ENCODE data around the gene TLE4.

DNA sequence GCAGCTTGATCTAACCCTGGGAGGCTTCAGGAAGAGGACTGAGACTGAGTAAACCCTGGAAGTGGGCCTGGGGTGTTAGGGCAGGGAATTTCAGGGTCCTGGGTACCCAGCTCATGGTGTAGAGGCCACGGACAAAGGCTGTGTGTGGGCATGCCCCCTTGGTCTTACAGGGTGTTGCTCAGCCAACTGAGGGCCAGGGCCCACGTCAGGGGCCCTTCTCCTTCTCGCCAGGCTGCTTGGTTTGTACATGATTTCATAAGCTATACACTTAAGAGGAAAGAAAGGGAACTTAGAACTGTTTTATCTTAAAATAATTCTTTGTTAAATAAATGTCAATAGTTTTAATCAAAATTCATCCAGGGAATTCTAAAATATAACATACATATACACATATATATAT lies 95.4 kb downstream of the TLE4 start:
- TF ChIP-seq POLR2A (IDR thresholded peaks at IDR 0.05; ENCODE audit: low read length): no peak
- TF ChIP-seq, protein P1, sequence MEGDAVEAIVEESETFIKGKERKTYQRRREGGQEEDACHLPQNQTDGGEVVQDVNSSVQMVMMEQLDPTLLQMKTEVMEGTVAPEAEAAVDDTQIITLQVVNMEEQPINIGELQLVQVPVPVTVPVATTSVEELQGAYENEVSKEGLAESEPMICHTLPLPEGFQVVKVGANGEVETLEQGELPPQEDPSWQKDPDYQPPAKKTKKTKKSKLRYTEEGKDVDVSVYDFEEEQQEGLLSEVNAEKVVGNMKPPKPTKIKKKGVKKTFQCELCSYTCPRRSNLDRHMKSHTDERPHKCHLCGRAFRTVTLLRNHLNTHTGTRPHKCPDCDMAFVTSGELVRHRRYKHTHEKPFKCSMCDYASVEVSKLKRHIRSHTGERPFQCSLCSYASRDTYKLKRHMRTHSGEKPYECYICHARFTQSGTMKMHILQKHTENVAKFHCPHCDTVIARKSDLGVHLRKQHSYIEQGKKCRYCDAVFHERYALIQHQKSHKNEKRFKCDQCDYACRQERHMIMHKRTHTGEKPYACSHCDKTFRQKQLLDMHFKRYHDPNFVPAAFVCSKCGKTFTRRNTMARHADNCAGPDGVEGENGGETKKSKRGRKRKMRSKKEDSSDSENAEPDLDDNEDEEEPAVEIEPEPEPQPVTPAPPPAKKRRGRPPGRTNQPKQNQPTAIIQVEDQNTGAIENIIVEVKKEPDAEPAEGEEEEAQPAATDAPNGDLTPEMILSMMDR (IDR thresholded peaks at IDR 0.05): no peak
- no peak for TF ChIP-seq JUN (IDR thresholded peaks at IDR 0.05)
- no peak for TF ChIP-seq RAD21 (conservative IDR thresholded peaks at IDR 0.05 in 1 of 2, IDR thresholded peaks at IDR 0.05 in 1 of 2)
- TF ChIP-seq CHD2 (IDR thresholded peaks at IDR 0.05; ENCODE audit: low read length, partially characterized antibody): no peak
- no peak for TF ChIP-seq SREBF2 (IDR thresholded peaks at IDR 0.05)
- TF ChIP-seq RFX5 (IDR thresholded peaks at IDR 0.05): no peak
- no peak for TF ChIP-seq EP300 (IDR thresholded peaks at IDR 0.05)
- no peak for TF ChIP-seq RCOR1 (IDR thresholded peaks at IDR 0.05; ENCODE audit: low read depth, low read length)

Measured in A549 (cell line).